ENCODE measurements around the gene CAND2.

DNA sequence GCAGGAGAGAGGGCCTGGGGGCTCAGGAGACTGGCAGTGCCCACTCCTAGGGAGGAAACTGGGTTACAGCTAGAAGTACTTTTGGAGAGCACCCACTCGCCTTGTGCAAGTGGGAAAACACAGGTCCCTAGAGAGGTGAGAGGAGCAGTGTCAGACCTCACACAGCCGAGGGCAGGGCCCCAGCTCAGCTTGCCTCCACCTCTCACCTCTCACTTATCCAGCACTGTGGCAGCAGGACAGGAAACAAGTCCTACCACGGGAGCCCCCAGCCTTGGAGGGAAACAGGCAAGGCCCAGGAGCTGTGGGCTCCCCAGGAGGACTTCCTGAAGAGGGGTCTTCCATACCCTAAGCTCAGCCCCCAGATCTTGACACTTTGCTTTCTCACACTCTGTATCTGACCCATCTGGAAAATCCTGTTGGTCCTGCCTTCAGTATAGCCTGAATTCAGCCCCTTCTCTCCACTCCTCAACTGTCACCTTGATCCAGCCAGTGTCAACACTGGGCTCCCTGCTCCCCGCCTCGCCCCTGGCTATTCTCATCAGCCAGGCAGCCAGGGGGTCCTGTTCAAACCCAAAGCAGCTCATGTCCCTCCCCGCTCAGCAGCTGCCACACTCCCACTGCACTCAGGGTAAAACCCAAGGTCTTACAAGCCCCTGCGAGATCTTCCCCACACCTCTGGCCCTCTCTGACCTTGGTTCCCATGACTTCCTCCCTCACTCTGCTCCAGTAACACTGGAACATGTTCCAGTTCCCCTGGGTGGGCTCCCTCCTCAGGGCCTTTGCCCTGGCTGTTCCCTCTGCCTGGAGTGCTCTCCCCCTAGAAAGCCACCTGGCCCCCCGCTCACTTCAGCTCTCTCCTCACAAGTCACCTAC lies 36.6 kb upstream of the CAND2 start:
- TF ChIP-seq, protein P1, sequence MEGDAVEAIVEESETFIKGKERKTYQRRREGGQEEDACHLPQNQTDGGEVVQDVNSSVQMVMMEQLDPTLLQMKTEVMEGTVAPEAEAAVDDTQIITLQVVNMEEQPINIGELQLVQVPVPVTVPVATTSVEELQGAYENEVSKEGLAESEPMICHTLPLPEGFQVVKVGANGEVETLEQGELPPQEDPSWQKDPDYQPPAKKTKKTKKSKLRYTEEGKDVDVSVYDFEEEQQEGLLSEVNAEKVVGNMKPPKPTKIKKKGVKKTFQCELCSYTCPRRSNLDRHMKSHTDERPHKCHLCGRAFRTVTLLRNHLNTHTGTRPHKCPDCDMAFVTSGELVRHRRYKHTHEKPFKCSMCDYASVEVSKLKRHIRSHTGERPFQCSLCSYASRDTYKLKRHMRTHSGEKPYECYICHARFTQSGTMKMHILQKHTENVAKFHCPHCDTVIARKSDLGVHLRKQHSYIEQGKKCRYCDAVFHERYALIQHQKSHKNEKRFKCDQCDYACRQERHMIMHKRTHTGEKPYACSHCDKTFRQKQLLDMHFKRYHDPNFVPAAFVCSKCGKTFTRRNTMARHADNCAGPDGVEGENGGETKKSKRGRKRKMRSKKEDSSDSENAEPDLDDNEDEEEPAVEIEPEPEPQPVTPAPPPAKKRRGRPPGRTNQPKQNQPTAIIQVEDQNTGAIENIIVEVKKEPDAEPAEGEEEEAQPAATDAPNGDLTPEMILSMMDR (IDR thresholded peaks at IDR 0.05; ENCODE audit: insufficient read depth, low read length, poor library complexity, severe bottlenecking): no peak
- TF ChIP-seq EZH2phosphoT487 (conservative IDR thresholded peaks at IDR 0.05; ENCODE audit: low read length): no peak

Data from SU-DHL-6 (cell line).